ENCODE results near the gene GPR162. TPM values are rescaled to one million over a fixed set of nuclear protein-coding genes. Genes with fewer than 3 reads are reported as not detected.

The GPR162 gene
- total RNA-seq, 1 donor from 2014 or later = 1.2 TPM

DNA sequence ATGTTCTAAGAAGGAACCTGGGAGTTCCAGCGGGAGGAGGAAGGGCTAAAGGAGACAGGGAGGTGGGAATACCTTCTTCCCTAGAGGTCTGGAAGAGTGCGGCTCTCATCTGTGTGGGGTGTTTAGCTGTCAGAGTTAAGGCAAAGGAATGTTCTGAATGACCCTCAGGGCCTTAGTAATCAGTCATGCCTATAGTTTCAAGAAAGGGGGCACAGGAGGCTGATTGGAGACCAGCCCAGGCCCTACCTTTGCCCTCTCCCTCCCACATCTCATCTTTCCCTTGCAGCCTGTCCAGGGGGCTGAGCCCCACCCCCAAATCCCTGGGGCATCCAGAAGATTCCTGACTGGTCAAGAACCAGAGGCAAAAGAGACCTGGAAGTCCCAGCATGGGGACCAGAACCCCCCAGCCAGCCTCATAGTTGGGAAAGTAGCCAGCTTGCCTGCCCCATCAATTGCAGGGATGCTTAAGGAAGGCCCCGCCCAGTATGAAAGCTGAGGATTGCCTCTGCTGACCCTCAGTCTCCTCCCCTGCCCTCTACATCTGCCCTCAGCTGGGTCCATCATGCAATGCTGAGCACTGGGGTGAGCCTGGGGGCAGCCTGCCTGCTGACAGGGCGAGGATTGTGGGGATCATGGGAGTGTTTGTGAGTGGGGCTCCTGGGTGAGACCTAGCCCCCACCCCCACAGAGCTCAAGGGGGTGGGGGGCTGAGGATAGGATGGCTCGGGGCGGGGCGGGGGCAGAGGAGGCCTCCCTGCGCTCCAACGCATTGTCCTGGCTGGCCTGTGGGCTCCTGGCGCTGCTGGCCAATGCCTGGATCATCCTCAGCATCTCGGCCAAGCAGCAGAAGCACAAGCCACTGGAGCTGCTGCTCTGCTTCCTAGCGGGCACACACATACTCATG lies 1.8 kb downstream of the GPR162 start:
- no peak overlapping the region for H3K4me3 ChIP-seq (ENCODE audit: low read depth, low read length)
- TF ChIP-seq, protein P1, sequence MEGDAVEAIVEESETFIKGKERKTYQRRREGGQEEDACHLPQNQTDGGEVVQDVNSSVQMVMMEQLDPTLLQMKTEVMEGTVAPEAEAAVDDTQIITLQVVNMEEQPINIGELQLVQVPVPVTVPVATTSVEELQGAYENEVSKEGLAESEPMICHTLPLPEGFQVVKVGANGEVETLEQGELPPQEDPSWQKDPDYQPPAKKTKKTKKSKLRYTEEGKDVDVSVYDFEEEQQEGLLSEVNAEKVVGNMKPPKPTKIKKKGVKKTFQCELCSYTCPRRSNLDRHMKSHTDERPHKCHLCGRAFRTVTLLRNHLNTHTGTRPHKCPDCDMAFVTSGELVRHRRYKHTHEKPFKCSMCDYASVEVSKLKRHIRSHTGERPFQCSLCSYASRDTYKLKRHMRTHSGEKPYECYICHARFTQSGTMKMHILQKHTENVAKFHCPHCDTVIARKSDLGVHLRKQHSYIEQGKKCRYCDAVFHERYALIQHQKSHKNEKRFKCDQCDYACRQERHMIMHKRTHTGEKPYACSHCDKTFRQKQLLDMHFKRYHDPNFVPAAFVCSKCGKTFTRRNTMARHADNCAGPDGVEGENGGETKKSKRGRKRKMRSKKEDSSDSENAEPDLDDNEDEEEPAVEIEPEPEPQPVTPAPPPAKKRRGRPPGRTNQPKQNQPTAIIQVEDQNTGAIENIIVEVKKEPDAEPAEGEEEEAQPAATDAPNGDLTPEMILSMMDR (conservative IDR thresholded peaks at IDR 0.05; ENCODE audit: low read depth, low read length) = no peak
- no peak for DNase-seq (ENCODE audit: low read depth)

DNA sequence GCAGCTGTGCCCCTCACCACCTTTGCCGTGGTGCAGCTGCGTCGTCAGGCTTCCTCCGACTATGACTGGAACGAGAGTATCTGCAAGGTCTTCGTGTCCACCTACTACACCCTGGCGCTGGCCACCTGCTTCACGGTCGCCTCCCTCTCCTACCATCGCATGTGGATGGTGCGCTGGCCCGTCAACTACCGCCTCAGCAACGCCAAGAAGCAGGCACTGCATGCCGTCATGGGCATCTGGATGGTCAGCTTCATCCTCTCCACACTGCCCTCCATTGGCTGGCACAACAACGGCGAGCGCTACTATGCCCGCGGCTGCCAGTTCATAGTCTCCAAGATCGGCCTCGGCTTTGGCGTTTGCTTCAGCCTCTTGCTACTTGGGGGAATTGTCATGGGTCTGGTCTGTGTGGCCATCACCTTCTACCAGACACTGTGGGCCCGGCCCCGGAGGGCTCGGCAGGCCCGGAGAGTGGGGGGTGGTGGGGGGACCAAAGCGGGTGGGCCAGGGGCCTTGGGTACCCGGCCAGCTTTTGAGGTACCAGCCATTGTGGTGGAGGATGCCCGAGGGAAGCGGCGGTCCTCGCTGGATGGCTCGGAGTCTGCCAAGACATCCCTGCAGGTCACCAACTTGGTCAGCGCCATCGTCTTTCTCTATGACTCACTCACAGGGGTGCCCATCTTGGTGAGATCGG lies 2.6 kb downstream of the GPR162 start:
- TF ChIP-seq, protein P1 (conservative IDR thresholded peaks at IDR 0.05; ENCODE audit: low read depth, low read length) = no peak
- no peak overlapping the region for H3K4me3 ChIP-seq (ENCODE audit: low read depth, low read length)
- no peak for DNase-seq (ENCODE audit: low read depth)

DNA sequence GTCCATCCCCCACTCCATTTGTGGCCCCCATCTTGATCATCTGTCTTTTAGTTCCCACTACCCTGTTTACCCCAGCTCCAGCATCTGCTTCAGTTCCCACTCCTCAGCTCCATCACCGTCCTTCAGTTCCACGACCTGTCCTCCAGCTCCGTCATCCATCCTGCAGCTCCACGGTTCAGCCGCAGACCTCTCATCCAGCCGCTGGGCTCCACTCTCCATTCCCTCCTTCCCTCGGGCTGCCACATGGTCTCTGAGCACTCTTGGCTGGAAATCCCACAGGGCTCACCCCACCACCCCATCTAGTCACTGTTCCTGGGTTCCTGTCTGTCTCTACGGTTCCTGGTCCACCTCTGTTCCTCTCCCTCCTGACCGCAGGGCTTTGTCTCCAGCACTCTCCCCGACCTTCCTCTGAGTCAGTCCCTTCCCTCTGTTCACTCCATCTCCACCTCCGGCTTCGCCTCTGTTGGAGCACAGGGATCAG lies 3.3 kb downstream of the GPR162 start:
- no peak overlapping the region for H3K4me3 ChIP-seq (ENCODE audit: low read depth, low read length)
- TF ChIP-seq, protein P1 (conservative IDR thresholded peaks at IDR 0.05; ENCODE audit: low read depth, low read length) = no peak
- DNase-seq (ENCODE audit: low read depth) = no peak

DNA sequence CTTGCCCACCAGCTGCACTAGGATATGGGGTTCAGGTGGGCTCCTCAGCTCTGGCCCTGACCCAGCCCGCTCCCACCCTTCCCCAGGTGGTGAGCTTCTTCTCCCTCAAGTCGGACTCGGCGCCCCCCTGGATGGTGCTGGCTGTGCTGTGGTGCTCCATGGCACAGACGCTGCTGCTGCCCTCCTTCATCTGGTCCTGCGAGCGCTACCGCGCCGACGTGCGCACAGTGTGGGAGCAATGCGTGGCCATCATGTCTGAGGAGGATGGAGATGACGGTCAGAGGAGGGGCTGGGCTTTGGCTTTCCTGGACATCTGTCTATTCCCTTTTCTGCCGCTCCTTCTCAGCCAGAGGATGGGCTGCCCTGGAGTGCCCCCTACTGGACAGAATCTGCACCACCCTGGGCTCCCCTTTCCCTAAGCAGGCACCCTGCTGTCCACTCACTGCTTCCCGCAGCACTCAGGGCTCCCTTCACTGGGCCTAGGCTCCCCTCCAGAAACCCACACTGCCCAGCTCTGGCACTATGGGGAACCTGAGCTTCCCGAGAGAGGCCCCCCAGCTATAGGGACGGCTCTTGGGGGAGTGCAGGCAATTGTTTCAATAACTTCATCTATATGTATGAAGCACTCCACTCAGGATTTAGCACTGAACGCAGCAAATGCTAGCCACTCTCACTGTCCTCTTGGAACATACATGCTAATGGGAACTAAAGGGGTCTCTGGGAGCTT lies 3.9 kb downstream of the GPR162 start:
- TF ChIP-seq, protein P1 (conservative IDR thresholded peaks at IDR 0.05; ENCODE audit: low read depth, low read length) = peak; percentile 95
- no peak overlapping the region for H3K4me3 ChIP-seq (ENCODE audit: low read depth, low read length)
- DNase-seq (ENCODE audit: low read depth) = peak; percentile 18

DNA sequence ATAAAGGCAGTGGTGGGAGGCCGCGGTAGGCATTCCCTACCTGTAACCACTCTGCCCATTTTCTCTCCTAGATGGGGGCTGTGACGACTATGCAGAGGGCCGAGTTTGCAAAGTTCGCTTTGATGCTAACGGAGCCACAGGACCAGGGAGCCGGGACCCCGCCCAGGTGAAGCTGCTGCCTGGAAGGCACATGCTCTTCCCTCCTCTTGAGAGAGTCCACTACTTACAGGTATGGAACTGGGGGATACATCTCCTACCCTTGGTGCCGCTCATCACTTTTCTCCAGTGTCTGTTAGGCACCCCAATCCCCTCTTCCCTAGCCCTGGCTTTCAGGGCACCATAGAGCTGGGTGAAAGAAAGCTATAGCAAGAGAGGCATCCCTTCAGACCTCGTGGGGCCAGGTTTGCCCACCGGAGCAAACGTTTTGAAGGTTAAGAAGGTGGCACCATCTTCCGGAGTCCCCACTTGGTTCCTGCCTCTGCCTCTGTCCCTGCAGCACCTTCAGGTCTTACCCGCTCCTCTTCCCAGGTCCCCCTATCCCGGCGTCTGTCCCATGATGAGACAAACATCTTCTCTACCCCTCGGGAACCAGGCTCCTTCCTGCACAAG lies 4.6 kb downstream of the GPR162 start:
- no peak overlapping the region for H3K4me3 ChIP-seq (ENCODE audit: low read depth, low read length)
- DNase-seq (ENCODE audit: low read depth) = no peak
- TF ChIP-seq, protein P1 (conservative IDR thresholded peaks at IDR 0.05; ENCODE audit: low read depth, low read length) = no peak

DNA sequence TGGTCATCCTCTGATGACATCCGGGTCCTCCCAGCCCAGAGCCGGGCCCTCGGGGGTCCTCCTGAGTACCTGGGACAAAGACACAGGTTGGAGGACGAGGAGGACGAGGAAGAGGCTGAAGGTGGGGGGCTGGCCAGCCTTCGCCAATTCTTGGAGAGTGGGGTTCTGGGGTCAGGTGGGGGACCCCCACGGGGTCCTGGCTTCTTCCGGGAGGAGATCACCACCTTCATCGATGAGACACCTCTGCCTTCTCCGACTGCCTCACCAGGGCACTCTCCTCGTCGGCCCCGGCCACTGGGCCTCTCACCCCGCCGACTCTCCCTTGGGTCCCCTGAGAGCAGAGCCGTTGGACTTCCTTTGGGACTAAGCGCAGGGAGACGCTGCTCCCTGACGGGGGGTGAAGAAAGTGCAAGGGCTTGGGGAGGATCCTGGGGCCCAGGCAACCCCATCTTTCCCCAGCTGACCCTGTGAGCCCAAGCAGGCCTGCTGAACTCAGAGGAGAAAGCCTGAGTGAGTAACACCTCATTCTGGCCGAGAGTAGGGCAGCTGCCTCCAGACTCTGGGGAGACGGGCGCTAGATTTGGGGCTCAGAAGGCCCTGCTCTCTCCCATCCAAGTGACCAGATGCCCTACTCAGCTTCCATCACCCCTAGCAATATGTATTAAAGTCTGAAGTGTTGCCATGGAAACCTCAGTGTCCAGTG lies 5.3 kb downstream of the GPR162 start:
- no peak for DNase-seq (ENCODE audit: low read depth)
- no peak overlapping the region for H3K4me3 ChIP-seq (ENCODE audit: low read depth, low read length)
- TF ChIP-seq, protein P1 (conservative IDR thresholded peaks at IDR 0.05; ENCODE audit: low read depth, low read length) = no peak
